H9 (cell line): ENCODE measurements around the gene SLC23A3. TPM values are rescaled to one million over a fixed set of nuclear protein-coding genes. Genes with fewer than 3 reads are reported as not detected.

ENCODE experiments used
- DNase-seq: peaks from one replicate; pipeline ENCODE4 v3.0.0-alpha.2; 2017
- H2AFZ ChIP-seq: one replicate; pipeline ENCODE4 v1.6.1; 2013; ENCODE audit warnings: mild to moderate bottlenecking, low read length, control low read depth, moderate library complexity
- H2AK5ac ChIP-seq: 2 replicates; pipeline ENCODE4 v1.6.1; 2013; ENCODE audit warnings: low read length, control low read depth, mixed read lengths; ENCODE audit not compliant: insufficient read length
- H2BK120ac ChIP-seq: one replicate; pipeline ENCODE4 v1.6.1; 2013; ENCODE audit warnings: low read depth, mild to moderate bottlenecking, low read length, control low read depth, inconsistent platforms; ENCODE audit not compliant: poor library complexity, severe bottlenecking
- H2BK12ac ChIP-seq: 2 replicates; pipeline ENCODE4 v1.6.1; 2013; ENCODE audit warnings: low read length, control low read depth, mixed read lengths, low read depth; ENCODE audit not compliant: insufficient read length
- H2BK15ac ChIP-seq: 2 replicates; pipeline ENCODE4 v1.6.1; 2013; ENCODE audit warnings: low read depth, low read length, control low read depth
- H2BK20ac ChIP-seq: one replicate; pipeline ENCODE4 v1.6.1; 2013; ENCODE audit warnings: low read depth, mild to moderate bottlenecking, low read length, control low read depth, inconsistent platforms; ENCODE audit not compliant: poor library complexity, severe bottlenecking
- H2BK5ac ChIP-seq: 2 replicates; pipeline ENCODE4 v1.6.1; 2013; ENCODE audit warnings: low read length, control low read depth, mixed read lengths; ENCODE audit not compliant: insufficient read length
- H3K14ac ChIP-seq: 2 replicates; pipeline ENCODE4 v1.6.1; 2013; ENCODE audit warnings: low read length, control low read depth; ENCODE audit not compliant: insufficient read depth
- H3K18ac ChIP-seq: 2 replicates; pipeline ENCODE4 v1.6.1; 2013; ENCODE audit warnings: low read depth, mild to moderate bottlenecking, mixed read lengths, low read length, control low read depth; ENCODE audit not compliant: insufficient read length
- H3K23ac ChIP-seq: 2 replicates; pipeline ENCODE4 v1.6.1; 2013; ENCODE audit warnings: low read length, control low read depth, mixed read lengths, low read depth; ENCODE audit not compliant: insufficient read length
- H3K23me2 ChIP-seq: 2 replicates; pipeline ENCODE4 v1.6.1; 2013; ENCODE audit warnings: low read depth, mild to moderate bottlenecking, mixed read lengths, low read length, control low read depth; ENCODE audit not compliant: insufficient read length, poor library complexity, severe bottlenecking
- H3K27ac ChIP-seq: 2 replicates; pipeline ENCODE4 v1.5.1; 2013; ENCODE audit warnings: low read length, control low read depth, mixed read lengths, low read depth; ENCODE audit not compliant: insufficient read length
- H3K27me3 ChIP-seq: 2 replicates; pipeline ENCODE4 v1.6.1; 2013; ENCODE audit warnings: low read length, control low read depth, inconsistent platforms; ENCODE audit not compliant: insufficient read depth
- H3K4ac ChIP-seq: 2 replicates; pipeline ENCODE4 v1.6.1; 2013; ENCODE audit warnings: low read depth, mild to moderate bottlenecking, control low read depth, inconsistent platforms, low read length, moderate library complexity
- H3K4me1 ChIP-seq: 2 replicates; pipeline ENCODE4 v1.6.1; 2013; ENCODE audit warnings: low read length, control low read depth, inconsistent platforms; ENCODE audit not compliant: insufficient read depth
- H3K4me2 ChIP-seq: 2 replicates; pipeline ENCODE4 v1.6.1; 2013; ENCODE audit warnings: low read length, control low read depth, mixed read lengths; ENCODE audit not compliant: insufficient read length, insufficient read depth
- H3K56ac ChIP-seq: 2 replicates; pipeline ENCODE4 v1.6.1; 2013; ENCODE audit warnings: low read depth, mild to moderate bottlenecking, mixed read lengths, low read length, control low read depth; ENCODE audit not compliant: insufficient read length
- H3K79me1 ChIP-seq: 2 replicates; pipeline ENCODE4 v1.6.1; 2013; ENCODE audit warnings: low read depth, mild to moderate bottlenecking, moderate library complexity, low read length, control low read depth, inconsistent platforms; ENCODE audit not compliant: insufficient read depth, poor library complexity, severe bottlenecking
- H3K79me2 ChIP-seq: 2 replicates; pipeline ENCODE4 v1.6.1; 2013; ENCODE audit warnings: low read length, control low read depth, inconsistent platforms; ENCODE audit not compliant: insufficient read depth
- H3K9ac ChIP-seq: 2 replicates; pipeline ENCODE4 v1.6.1; 2013; ENCODE audit warnings: low read length, control low read depth, mixed read lengths; ENCODE audit not compliant: insufficient read length; ENCODE audit errors: extremely low read depth
- H3K9me3 ChIP-seq: one replicate; pipeline ENCODE4 v1.6.1; 2013; ENCODE audit warnings: low read depth, low read length, inconsistent platforms; ENCODE audit not compliant: control insufficient read depth
- H3T11ph ChIP-seq: one replicate; pipeline ENCODE4 v1.6.1; 2013; ENCODE audit warnings: mild to moderate bottlenecking, low read length, control low read depth, inconsistent platforms
- H4K20me1 ChIP-seq: one replicate; pipeline ENCODE4 v1.6.1; 2013; ENCODE audit not compliant: control insufficient read depth, insufficient read length, insufficient read depth
- H4K5ac ChIP-seq: 2 replicates; pipeline ENCODE4 v1.6.1; 2013; ENCODE audit warnings: low read depth, mild to moderate bottlenecking, mixed read lengths, low read length, control low read depth; ENCODE audit not compliant: insufficient read length
- H4K8ac ChIP-seq: replicated peaks from 2 replicates; pipeline ENCODE4 v1.6.1; 2013; ENCODE audit warnings: low read length, control low read depth, mixed read lengths, low read depth; ENCODE audit not compliant: insufficient read length
- H4K91ac ChIP-seq: 2 replicates; pipeline ENCODE4 v1.6.1; 2013; ENCODE audit warnings: low read depth, mild to moderate bottlenecking, moderate library complexity, mixed read lengths, low read length, control low read depth; ENCODE audit not compliant: insufficient read length
- H3K27ac Mint-ChIP-seq, 3 experiments: 2 replicates in 2 of 3; 3 replicates in 1 of 3; pipeline ENCODE4 v1.8.0; 2020 to 2021; ENCODE audit warnings: mixed read lengths in 3 of 3, mild to moderate bottlenecking in 1 of 3, moderate library complexity in 1 of 3
- H3K27me3 Mint-ChIP-seq: 2 replicates; pipeline ENCODE4 v1.8.0; 2021; ENCODE audit warnings: low read depth, mild to moderate bottlenecking, moderate library complexity, mixed read lengths
- H3K36me3 Mint-ChIP-seq, 3 experiments: 2 replicates in 2 of 3; 3 replicates in 1 of 3; pipeline ENCODE4 v1.8.0; 2020 to 2021; ENCODE audit warnings: low read depth in 3 of 3, mixed read lengths in 3 of 3; ENCODE audit not compliant: insufficient read depth in 1 of 3
- H3K4me1 Mint-ChIP-seq, 2 experiments: 2 replicates each; pipeline ENCODE4 v1.8.0; 2020; ENCODE audit warnings: mixed read lengths in 2 of 2
- H3K4me3 Mint-ChIP-seq, 2 experiments: 2 replicates in 1 of 2; 3 replicates in 1 of 2; pipeline ENCODE4 v1.8.0; 2020 to 2021; ENCODE audit warnings: mild to moderate bottlenecking in 2 of 2, mixed read lengths in 2 of 2, moderate library complexity in 1 of 2
- H3K9me3 Mint-ChIP-seq, 2 experiments: 2 replicates in 1 of 2; 3 replicates in 1 of 2; pipeline ENCODE4 v1.8.0; 2020; ENCODE audit warnings: mild to moderate bottlenecking in 2 of 2, mixed read lengths in 2 of 2, moderate library complexity in 1 of 2
- WGBS: extraction: QIAGEN DNeasy Blood & Tissue Kit; methylation state at CpG from one replicate; pipeline ENCODE4 v1.1.7; 2013; ENCODE audit warnings: missing lambda C conversion rate, low lambda C conversion rate, mixed read lengths; ENCODE audit not compliant: insufficient read length; ENCODE audit errors: extremely low coverage; 5-methylcytosine and 5-hydroxymethylcytosine counted together
- total RNA-seq: library from RNA; stranded (reverse); gene quantifications from 2 replicates; pipeline ENCODE4 v1.2.1, GENCODE V29; 2021
- TF ChIP-seq, protein P1 (sequence below): fragments of 200-600 bp; sonication (generic); conservative IDR thresholded peaks from 3 replicates; pipeline ENCODE4 v1.8.0; 2021; ENCODE audit warnings: antibody characterized with exemption, mild to moderate bottlenecking

The SLC23A3 gene
- total RNA-seq, 1 experiment from 2014 or later, result 1.2 TPM

DNA sequence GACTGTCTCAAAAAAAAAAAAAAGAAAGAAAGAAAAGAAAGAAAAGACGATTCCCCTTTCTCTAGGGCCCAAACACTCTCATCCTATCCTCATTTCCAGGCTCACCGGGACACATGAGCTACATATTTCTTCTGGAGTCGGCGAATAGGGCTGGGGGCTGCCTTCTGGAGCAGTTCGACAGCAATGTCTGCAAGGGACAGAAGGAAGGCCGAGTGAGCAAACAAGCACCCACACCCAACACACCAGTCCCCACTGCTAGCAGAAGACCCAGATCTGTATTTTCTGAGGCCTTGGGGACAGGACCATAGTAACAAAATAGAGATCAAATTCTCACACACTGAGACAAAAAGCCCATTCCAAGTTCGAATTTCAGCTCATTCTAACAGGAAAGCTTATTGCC is 5.7 kb upstream of the SLC23A3 start:
- H3K4me3 Mint-ChIP-seq, result peak overlapping the region; percentile 90 to 93

More for the DNA sequence above, 5.7 kb upstream of the SLC23A3 start:
- peaks cover 17 to 22% of the 10 kb centered on the region in 2 experiments for H3K4me1 Mint-ChIP-seq
- Histone ChIP-seq H3K79me1 (peaks cover 3% of the 10 kb centered on the region), H2BK12ac (no peak overlapping the region), H2BK20ac (no peak overlapping the region), H3K23me2 (peaks cover 20% of the 10 kb centered on the region), H2AFZ (no peak overlapping the region), H2BK120ac (no peak overlapping the region), H3K14ac (no peak overlapping the region), H3K4me1 (0 out of 2 replicates have a peak, but pooled peaks cover 3% of the 10 kb centered on the region), H3T11ph (no peak overlapping the region), H3K27me3 (no peaks in the 10 kb centered on the region), H3K9me3 (no peaks in the 10 kb centered on the region), H2BK5ac (no peak overlapping the region), H2BK15ac (no peak overlapping the region), H4K8ac (no peak overlapping the region), H3K9ac (no peak overlapping the region), H3K4me2 (peak overlapping the region; percentile 99), H3K4ac (no peak overlapping the region), H3K79me2 (no peaks in the 10 kb centered on the region), H3K18ac (no peak overlapping the region), H4K5ac (no peak overlapping the region), H2AK5ac (no peak overlapping the region), H4K20me1 (no peaks in the 10 kb centered on the region), H3K27ac (no peak overlapping the region), H3K23ac (no peak overlapping the region), H4K91ac (no peak overlapping the region), H3K56ac (no peak overlapping the region)
- no peaks in the 10 kb centered on the region; the same call in 1 of the 2 replicates for H3K27me3 Mint-ChIP-seq
- H3K9me3 Mint-ChIP-seq, result no peaks in the 10 kb centered on the region; a peak in 2 of 5 replicates
- peaks cover 8 to 34% (median 31%) of the 10 kb centered on the region in 3 experiments for H3K36me3 Mint-ChIP-seq
- TF ChIP-seq, protein P1, sequence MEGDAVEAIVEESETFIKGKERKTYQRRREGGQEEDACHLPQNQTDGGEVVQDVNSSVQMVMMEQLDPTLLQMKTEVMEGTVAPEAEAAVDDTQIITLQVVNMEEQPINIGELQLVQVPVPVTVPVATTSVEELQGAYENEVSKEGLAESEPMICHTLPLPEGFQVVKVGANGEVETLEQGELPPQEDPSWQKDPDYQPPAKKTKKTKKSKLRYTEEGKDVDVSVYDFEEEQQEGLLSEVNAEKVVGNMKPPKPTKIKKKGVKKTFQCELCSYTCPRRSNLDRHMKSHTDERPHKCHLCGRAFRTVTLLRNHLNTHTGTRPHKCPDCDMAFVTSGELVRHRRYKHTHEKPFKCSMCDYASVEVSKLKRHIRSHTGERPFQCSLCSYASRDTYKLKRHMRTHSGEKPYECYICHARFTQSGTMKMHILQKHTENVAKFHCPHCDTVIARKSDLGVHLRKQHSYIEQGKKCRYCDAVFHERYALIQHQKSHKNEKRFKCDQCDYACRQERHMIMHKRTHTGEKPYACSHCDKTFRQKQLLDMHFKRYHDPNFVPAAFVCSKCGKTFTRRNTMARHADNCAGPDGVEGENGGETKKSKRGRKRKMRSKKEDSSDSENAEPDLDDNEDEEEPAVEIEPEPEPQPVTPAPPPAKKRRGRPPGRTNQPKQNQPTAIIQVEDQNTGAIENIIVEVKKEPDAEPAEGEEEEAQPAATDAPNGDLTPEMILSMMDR, result no peak
- no peak for DNase-seq
- no peak overlapping the region; a peak in 1 of 7 replicates for H3K27ac Mint-ChIP-seq
- WGBS, result no CpG with 5 or more reads among the region's 7 CpGs
